Peyer's patch (tissue), 4 donors: ENCODE results near the gene KRTAP5-4. TPM values are rescaled to one million over a fixed set of nuclear protein-coding genes. Genes with fewer than 3 reads are reported as not detected.

Experiments
- DNase-seq, 3 donors: peaks; one replicate each; pipeline ENCODE4 v3.0.0-alpha.2; 2017 to 2019
- H3K27ac ChIP-seq, 4 donors: fragments of 200-600 bp; sonication (generic); one replicate each; pipeline ENCODE4 v1.5.1; 2016 to 2019
- H3K27me3 ChIP-seq, 2 donors: fragments of 200-600 bp; sonication (generic); one replicate each; pipeline ENCODE4 v1.5.1; 2019
- H3K36me3 ChIP-seq, 3 donors: fragments of 200-600 bp; sonication (generic); one replicate each; pipeline ENCODE4 v1.5.1; 2016 to 2019
- H3K4me1 ChIP-seq, 4 donors: fragments of 200-600 bp; sonication (generic); one replicate each; pipeline ENCODE4 v1.5.1; 2016 to 2019
- H3K4me3 ChIP-seq, 4 donors: fragments of 200-600 bp; sonication (generic); 1 replicate in 3 of 4; 2 replicates in 1 of 4; pipeline ENCODE4 v1.5.1; 2016 to 2019; ENCODE audit warnings: mild to moderate bottlenecking in 1 of 4
- H3K9me3 ChIP-seq, 4 donors: fragments of 200-600 bp; sonication (generic); one replicate each; pipeline ENCODE4 v1.5.1; 2016 to 2019; ENCODE audit warnings: mild to moderate bottlenecking in 1 of 4
- POLR2A ChIP-seq, 2 donors: fragments of 450-650 bp; IDR thresholded peaks; one replicate each; pipeline ENCODE4 v1.5.1; 2017; ENCODE audit warnings: antibody characterized with exemption in 2 of 2, mild to moderate bottlenecking in 2 of 2, moderate library complexity in 2 of 2
- total RNA-seq, 4 donors: library from RNA; depleted of rRNA; stranded (reverse); fragments of >200 nt; gene quantifications; one replicate each; pipeline ENCODE4 v1.1.0, GENCODE V29; 2016
- TF ChIP-seq, protein P1 (sequence below), 6 experiments: fragments of 450-650 bp in 4 of 6; fragments of 200-600 bp in 2 of 6; sonication (generic) in 1 of 6; IDR thresholded peaks; one replicate each; pipeline ENCODE4 v1.5.1; 2017 to 2019; ENCODE audit warnings: antibody characterized with exemption in 6 of 6, mild to moderate bottlenecking in 3 of 6, moderate library complexity in 1 of 6

KRTAP5-4 gene
- total RNA-seq, 4 donors from 2014 or later, result not detected

DNA sequence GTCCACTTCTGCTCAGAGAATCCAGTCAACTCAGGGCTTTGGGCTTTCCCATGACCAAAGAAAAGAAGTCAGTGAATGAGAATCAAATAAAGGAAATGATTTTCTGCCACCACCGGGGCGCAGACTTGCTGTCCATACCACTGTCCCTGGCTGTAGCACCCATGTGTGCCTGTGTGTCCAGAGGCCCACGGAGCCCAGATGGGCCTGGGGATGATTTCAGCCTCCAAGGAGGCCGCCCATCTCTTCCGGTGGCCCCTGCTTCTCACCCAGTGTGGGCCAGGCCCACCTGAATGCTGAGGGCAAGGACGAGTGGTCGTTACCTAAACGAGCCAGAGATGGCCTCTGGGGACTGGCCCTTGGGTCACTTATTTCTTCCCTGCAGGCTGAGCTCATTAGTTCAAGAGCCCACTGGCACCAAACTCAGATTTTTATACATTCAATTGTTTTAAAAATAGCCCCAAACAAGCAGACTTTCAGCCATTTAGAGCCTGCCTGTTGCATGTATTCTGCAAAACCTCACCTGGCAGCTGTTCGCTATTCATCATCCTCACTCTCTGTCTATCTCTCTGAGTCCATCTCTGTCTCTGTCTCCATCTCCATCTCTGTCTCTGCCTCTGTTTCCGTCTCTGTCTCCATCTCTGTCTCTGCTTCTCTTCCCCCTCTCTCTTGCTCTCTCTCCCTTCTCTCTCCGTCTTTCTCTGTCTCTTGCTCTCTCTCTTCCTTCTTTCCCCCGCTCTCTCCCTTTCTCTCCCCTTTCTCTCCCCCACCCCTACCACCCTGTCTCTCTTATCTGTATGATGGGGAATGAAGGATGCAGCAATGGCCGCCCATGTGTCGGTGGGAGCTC, 31.8 kb upstream of the KRTAP5-4 start:
- no peak for TF ChIP-seq POLR2A (IDR thresholded peaks at IDR 0.05)
- no peak overlapping the region for H3K4me3 ChIP-seq
- H3K9me3 ChIP-seq, result no peaks in the 10 kb centered on the region
- peaks cover 0 to 11% (median 2%) of the 10 kb centered on the region in 4 donors for H3K4me1 ChIP-seq
- H3K27me3 ChIP-seq, result no peaks in the 10 kb centered on the region
- no peaks in the 10 kb centered on the region for H3K36me3 ChIP-seq
- DNase-seq, result no peak
- no peak overlapping the region for H3K27ac ChIP-seq

DNA sequence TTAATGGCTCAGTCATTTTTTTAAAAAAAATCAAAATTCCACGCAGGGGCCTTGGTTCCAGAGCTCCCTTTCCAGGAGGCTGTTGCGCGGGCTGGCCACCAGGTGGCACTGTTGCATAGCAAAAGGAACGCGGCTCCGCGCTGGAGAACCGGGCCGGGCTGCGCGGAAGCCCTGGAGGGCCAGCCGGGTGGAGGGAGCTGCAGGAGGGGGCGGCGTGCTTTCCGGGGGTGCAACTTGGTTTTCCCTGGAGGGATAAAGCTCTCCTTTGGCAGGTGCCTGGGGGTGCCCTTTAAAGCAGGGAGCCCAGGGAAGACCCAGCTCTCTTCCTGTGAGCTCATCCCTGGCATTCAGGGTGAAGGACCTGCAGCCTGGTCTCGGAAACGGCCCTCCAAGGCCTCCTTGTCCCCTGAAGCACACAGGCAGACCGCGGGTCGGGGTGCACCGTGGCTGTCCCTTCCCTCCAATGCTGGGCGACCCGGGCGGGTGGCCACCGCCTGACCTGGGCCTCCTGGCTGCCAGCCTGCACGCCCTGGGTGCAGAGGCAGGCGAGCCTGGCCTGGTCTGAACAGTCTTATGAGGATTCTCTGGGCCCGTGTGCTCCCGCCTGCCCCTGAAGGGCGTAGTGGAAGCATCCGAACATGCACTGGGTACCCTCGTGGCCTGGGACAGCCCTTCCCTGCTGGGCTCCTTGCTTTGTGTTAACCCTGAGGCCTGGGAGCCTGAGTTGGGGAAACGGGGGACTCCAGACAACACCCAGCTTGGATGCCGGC, 31.0 kb upstream of the KRTAP5-4 start:
- TF ChIP-seq, protein P1, sequence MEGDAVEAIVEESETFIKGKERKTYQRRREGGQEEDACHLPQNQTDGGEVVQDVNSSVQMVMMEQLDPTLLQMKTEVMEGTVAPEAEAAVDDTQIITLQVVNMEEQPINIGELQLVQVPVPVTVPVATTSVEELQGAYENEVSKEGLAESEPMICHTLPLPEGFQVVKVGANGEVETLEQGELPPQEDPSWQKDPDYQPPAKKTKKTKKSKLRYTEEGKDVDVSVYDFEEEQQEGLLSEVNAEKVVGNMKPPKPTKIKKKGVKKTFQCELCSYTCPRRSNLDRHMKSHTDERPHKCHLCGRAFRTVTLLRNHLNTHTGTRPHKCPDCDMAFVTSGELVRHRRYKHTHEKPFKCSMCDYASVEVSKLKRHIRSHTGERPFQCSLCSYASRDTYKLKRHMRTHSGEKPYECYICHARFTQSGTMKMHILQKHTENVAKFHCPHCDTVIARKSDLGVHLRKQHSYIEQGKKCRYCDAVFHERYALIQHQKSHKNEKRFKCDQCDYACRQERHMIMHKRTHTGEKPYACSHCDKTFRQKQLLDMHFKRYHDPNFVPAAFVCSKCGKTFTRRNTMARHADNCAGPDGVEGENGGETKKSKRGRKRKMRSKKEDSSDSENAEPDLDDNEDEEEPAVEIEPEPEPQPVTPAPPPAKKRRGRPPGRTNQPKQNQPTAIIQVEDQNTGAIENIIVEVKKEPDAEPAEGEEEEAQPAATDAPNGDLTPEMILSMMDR (IDR thresholded peaks at IDR 0.05), result peak; percentile 93 to 98 (median 96)
- TF ChIP-seq POLR2A (IDR thresholded peaks at IDR 0.05), result no peak
- DNase-seq, result peak; percentile 62 to 87 (median 82)
- no peaks in the 10 kb centered on the region for H3K27me3 ChIP-seq
- H3K4me3 ChIP-seq, result no peak overlapping the region
- no peak overlapping the region for H3K27ac ChIP-seq
- H3K4me1 ChIP-seq, result peaks cover 0 to 11% (median 2%) of the 10 kb centered on the region in 4 donors
- no peaks in the 10 kb centered on the region for H3K9me3 ChIP-seq
- no peaks in the 10 kb centered on the region for H3K36me3 ChIP-seq

DNA sequence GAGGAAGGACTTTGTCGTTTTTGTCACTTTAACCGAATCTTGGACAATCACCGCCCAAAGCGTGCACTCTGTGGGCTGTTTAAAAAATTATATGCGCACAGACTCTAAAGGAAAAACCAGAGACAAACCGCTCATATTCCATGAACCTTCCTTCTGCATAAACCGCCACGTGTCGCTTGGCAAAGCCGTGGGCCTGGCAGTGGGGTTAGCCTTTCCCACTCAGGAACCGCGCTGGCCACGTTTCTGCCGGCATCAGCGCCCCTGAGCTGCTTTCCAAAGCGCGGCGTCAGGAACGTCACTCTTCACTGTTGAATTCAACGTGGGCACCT, 30.5 kb upstream of the KRTAP5-4 start:
- no peak overlapping the region for H3K4me3 ChIP-seq
- H3K4me1 ChIP-seq, result peaks cover 0 to 11% (median 2%) of the 10 kb centered on the region in 4 donors

DNA sequence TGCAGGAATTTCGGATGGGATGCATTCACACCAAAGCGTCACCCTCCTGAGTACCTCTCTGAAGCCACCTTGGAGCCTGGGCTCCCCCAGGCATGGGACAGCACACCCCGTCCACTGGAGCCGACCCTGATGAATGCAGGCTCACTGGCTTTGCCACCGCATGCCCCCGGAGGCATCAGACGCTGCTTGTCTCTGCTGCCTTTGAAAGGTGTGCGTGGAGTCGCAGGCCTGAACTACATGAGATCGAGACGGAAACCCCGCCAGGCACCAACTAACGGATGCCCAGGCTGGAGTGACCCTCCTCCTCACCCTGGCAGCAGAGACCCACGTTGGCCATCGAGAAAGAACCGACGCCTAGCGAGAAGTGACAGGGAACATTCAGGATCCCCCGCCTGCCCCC, 30.1 kb upstream of the KRTAP5-4 start:
- H3K4me3 ChIP-seq, result no peak overlapping the region
- H3K9me3 ChIP-seq, result no peaks in the 10 kb centered on the region
- DNase-seq, result peak in 2 of 3 donors; percentile 38 to 45
- H3K27me3 ChIP-seq, result no peaks in the 10 kb centered on the region
- H3K36me3 ChIP-seq, result no peaks in the 10 kb centered on the region
- TF ChIP-seq, protein P1 (IDR thresholded peaks at IDR 0.05), result no peak
- no peak for TF ChIP-seq POLR2A (IDR thresholded peaks at IDR 0.05)
- peaks cover 0 to 11% (median 2%) of the 10 kb centered on the region in 4 donors for H3K4me1 ChIP-seq
- no peak overlapping the region for H3K27ac ChIP-seq

More for the DNA sequence above, 30.5 kb upstream of the KRTAP5-4 start:
- H3K36me3 ChIP-seq, result no peaks in the 10 kb centered on the region
- no peak overlapping the region for H3K27ac ChIP-seq
- no peaks in the 10 kb centered on the region for H3K9me3 ChIP-seq
- TF ChIP-seq, protein P1 (IDR thresholded peaks at IDR 0.05), result no peak
- TF ChIP-seq POLR2A (IDR thresholded peaks at IDR 0.05), result no peak
- no peak for DNase-seq
- H3K27me3 ChIP-seq, result no peaks in the 10 kb centered on the region

DNA sequence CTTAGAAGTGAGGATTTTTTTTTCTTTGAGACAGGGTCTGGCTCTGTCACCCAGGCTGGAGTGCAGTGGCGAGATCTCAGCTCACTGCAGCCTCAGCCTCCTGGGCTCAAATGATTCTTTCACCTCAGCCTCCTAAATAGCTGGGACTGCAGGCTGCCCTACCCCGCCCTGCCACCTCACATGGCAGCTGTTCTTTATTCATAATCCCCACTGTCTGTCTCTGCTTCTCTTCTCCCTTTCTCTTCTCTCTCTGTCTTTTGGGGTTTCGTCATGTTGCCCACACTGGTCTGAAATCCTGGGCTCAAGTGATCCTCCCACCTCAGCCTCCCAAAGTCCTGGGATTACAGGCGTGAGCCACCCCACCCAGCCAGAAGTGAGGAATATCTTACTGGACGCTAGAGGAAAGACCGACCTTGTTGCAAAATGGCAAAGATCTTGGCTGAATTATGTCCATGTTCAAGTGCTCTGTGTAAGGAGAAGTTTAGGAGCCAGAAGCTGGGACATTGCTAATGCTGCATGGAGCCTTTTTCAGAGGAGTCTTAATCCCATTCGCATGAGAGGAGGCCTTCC, 29.6 kb upstream of the KRTAP5-4 start:
- H3K9me3 ChIP-seq, result no peaks in the 10 kb centered on the region

More for the DNA sequence above, 29.6 kb upstream of the KRTAP5-4 start:
- Histone ChIP-seq H3K27me3 (no peaks in the 10 kb centered on the region), H3K4me1 (peaks cover 0 to 11% (median 2%) of the 10 kb centered on the region in 4 donors), H3K36me3 (no peaks in the 10 kb centered on the region), H3K27ac (no peak overlapping the region), H3K4me3 (no peak overlapping the region)
- peak in 2 of 3 donors; percentile 5 to 14 for DNase-seq
- no peak for TF ChIP-seq POLR2A (IDR thresholded peaks at IDR 0.05)
- TF ChIP-seq, protein P1 (IDR thresholded peaks at IDR 0.05), result no peak
